NCI-H128 (cell line): ENCODE data around the gene MME.
"Not testable (repeated sequence)": the region's sequence is repeated elsewhere in the genome, so short reads cannot be mapped to it uniquely, and the experiment has no call there.

Experiments used
- DNase-seq: peaks from one replicate; lab custom pipeline; 2025; ENCODE audit not compliant: unreplicated experiment; lab: John Stamatoyannopoulos, UW

The MME gene

DNA sequence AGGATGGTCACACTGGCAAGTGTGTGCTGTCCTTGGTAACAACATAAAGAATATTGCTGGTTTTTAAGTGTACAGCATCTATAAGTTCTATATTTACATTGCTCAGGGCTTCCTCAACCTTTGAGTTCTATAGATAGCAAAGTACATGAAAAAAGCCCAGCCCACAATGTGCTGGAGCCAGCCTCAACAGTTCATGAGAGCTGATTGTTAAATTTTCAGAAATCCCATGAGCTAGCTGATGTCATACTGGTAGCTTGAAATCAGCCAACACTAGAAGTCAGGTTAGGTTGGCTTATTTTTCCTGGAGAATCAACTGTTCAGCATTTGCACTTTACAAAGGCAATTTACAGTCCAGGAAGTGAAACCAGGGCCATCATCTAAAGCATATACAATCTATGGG, 110.6 kb downstream of the MME start:
- DNase-seq, result no peak

GRCh38 chr3:155192957-155193746, 113.0 kb downstream of the MME start:
- DNase-seq, result no peak

DNA sequence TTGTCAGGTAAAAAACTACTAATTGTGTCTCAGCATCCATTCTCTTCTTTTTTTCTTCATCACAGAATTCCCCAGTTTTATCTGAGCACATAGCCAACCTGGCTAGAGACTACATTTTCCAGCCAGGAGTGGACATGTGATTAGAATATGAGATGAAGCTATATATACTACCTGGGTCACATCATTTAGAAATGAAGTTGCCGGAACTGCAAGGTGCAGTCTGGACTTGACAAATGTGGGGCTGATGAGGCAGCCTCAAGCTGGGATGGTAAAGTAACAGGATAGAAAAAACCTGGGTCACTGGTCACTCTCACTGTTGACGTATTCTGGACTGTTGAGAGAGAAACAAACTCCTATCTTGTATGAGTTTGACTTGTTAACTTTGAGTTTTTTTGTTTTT, 113.7 kb downstream of the MME start:
- no peak for DNase-seq

- no peak for DNase-seq
Observed at GRCh38 chr3:155194973-155195957, 115.1 kb downstream of the MME start.

GRCh38 chr3:155196131-155197021, 116.3 kb downstream of the MME start:
- DNase-seq, result no peak

GRCh38 chr3:155197786-155198185, 117.7 kb downstream of the MME start:
- DNase-seq, result no peak

GRCh38 chr3:155202626-155203025, 122.5 kb downstream of the MME start:
- DNase-seq, result no peak

DNA sequence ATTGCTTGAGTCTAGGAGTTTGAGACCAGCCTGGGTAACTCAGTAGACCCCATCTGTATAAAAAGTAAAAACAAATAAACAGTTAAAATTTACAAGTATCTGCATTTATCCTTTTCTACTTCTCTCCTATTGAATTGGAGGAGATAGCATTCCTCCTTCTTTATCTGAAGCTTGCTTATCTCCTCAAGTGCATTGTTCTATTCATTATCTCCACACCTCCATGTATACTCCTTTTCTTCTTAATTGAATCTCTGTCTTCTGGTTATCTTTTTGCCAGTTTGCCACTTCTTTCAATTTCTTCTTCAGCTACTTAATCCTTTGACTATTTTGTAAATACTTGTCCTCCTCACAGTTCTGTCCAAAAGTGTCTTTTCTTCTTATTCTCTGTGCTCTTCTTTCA, 124.7 kb downstream of the MME start:
- DNase-seq, result no peak

DNA sequence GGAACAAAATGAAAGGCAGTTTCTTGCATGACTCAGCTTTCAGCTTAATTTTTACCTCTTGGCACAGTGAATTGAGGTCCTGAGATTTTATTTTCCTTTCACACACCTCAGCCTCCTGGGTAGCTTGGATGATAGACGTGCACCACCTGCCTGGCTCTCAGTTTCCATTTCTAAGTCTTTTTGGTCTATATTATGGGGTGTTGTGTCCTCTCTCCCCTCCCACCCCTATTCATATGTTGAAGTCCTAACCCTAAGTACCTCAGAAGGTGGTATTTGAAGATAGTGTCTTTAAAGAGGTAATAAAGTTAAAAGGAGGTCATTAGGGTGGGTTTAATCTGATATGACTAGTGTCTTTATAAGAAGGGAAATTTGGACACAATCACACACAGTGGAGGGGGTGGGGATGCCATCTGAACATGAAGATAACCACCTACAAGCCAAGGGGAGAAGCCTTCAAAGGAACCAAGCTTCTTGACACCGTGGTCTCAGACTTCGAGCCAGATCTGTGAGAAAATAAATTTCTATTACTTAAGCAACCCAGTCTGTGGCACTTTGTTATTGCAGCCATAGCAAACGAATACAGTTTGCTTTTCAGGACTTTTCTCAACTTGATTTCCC, 128.2 kb downstream of the MME start:
- no peak for DNase-seq

- DNase-seq, result no peak
Observed at GRCh38 chr3:155210736-155211135, 130.6 kb downstream of the MME start.

- DNase-seq, result no peak
Observed at GRCh38 chr3:155211266-155211665, 131.1 kb downstream of the MME start.

DNA sequence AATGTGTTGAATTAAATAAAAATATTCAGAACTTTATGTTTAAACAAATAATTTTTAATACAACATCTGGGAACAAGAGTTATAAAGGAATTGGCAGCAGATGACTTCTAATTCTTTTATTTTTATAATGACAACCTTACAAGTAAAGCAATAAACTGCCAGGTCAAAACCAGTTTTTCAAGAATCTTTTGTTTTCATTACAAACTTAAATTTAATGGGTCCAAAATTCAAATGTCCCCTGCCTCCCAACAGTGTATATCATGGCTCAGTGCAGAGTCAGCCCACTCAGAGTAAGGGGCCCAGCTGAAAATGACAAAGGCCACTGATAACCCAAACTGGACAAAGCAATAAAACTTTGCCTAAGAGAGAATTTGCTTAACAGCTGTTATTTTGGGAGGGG, 131.8 kb downstream of the MME start:
- no peak for DNase-seq

DNA sequence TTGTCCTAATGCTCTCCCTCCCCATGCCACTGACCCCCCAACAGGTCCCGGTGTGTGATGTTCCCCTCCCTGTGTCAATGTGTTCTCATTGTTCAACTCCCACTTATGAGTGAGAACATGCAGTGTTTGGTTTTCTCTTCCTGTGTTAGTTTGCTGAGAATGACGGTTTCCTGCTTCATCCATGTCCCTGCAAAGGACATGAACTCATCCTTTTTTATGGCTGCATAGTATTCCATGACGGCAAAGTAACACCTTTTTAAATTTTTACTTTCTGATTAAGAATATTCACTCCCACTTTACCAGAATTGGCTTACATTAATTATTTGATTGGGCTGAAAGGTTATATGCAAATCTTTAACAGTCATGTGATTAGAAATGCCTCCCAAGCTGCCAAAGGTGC, 135.9 kb downstream of the MME start:
- DNase-seq, result not testable (repeated sequence)

- no peak for DNase-seq
Observed at GRCh38 chr3:155217591-155217990, 137.5 kb downstream of the MME start.

DNA sequence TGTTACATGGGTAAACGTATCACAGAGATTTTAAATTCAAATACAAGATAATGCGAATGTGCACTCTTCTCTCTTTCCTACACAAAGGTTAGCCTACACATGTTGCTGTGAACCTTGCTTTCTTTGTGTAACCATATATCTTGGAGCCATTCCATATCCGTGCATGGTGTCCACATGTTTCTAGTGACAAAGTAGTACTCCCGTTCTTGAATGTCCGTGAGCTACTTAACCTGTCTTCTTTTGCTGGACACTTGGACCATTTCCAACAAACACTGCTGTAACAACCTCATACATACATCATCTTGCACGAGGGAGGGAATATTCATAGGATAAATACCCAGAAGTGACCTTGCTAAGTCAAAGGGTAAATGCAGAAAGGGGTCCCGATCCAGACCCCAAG, 138.3 kb downstream of the MME start:
- DNase-seq, result no peak

- DNase-seq, result no peak
Observed at GRCh38 chr3:155219106-155219505, 139.0 kb downstream of the MME start.

DNA sequence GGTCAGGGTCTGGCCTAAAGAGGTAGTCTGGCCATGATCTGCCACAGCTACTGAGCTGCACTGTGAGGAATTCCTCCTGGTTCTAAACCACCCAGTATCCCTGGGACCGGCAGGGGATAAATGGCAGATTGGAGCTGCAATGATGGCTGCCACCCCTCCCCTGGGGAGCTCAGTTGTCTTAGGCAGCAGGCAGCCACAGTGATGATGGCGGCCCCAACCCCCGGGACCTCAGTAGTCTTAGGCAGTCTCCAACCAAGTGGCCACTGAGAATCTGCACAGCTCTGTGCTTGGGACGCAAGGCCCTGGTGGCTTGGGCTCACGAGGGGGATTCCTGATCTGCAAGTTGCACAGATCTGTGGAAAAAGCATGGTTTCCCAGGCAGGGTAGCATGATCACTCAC, 145.3 kb downstream of the MME start:
- no peak for DNase-seq

- DNase-seq, result no peak
Observed at GRCh38 chr3:155227141-155227540, 147.0 kb downstream of the MME start.

DNA sequence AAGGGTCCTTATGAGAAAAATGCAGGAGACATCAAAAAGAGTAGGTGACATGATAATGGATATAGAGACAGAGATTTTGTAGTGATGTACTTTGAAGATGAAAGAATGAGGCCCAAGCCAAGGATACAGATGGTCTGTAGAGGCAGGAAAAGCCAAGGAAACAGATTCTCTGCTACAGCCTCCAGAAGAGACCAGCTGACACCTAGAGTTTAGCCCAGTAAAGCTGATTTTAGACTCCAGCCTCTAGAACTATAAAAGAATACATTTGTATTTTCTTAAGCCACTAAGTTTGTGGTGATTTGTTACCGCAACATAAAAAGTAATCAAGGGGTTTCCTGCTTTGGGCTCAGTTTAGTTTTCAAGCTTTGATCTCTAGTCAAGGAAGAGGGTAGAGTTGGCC, 148.6 kb downstream of the MME start:
- no peak for DNase-seq

DNA sequence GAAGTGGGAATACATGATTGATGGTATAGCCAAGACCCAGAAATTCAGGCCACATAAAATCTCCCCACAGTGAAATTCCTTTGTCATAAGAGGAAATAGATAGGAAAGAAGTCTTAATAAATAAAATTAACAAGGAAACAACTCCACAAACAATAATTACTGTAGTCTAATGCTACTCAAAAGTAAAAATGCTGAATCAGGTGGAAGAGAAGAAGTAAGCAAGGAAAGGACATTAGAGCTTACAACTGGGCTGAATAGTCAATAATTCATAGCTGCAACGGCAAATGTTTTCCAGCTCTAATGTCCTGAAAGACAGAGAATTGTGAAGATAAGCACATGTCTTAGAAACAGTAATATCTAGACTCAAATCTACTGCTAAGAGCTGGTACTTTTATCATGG, 149.0 kb downstream of the MME start:
- no peak for DNase-seq

GRCh38 chr3:155230382-155230781, 150.3 kb downstream of the MME start:
- no peak for DNase-seq
